SH-SY5Y (cell line): Measurements from ENCODE around the gene KLHL22.

Experiments used
- GATA2 ChIP-seq: IDR thresholded peaks from 2 replicates; pipeline ENCODE4 v1.6.1; 2011; ENCODE audit warnings: mild to moderate bottlenecking, low read depth, low read length
- GATA3 ChIP-seq: IDR thresholded peaks from 2 replicates; pipeline ENCODE4 v1.6.1; 2011; ENCODE audit warnings: low read depth, mild to moderate bottlenecking, low read length, moderate library complexity

GRCh38 chr22:20455709-20456063 lies 39.9 kb downstream of the KLHL22 start:
- no peak for TF ChIP-seq GATA3
- TF ChIP-seq GATA2, result no peak
